Loucy (cell line): Measurements from ENCODE around the gene SUN2.

Experiments
- CTCF ChIP-seq: fragments of 200-600 bp; sonication (generic); conservative IDR thresholded peaks from 2 replicates; pipeline ENCODE4 v1.5.1; 2014; ENCODE audit warnings: mild to moderate bottlenecking, antibody characterized with exemption, low read length
- EZH2phosphoT487 ChIP-seq: fragments of 200-600 bp; IDR thresholded peaks from 2 replicates; pipeline ENCODE4 v1.6.1; 2018; ENCODE audit warnings: antibody characterized with exemption, mild to moderate bottlenecking, moderate library complexity, borderline replicate concordance

- TF ChIP-seq CTCF: no peak
- no peak for TF ChIP-seq EZH2phosphoT487
Observed at GRCh38 chr22:38788021-38788816, 32.4 kb upstream of the SUN2 start.
